ENCODE results near the gene SEPTIN3.

Gene SEPTIN3, protein sequence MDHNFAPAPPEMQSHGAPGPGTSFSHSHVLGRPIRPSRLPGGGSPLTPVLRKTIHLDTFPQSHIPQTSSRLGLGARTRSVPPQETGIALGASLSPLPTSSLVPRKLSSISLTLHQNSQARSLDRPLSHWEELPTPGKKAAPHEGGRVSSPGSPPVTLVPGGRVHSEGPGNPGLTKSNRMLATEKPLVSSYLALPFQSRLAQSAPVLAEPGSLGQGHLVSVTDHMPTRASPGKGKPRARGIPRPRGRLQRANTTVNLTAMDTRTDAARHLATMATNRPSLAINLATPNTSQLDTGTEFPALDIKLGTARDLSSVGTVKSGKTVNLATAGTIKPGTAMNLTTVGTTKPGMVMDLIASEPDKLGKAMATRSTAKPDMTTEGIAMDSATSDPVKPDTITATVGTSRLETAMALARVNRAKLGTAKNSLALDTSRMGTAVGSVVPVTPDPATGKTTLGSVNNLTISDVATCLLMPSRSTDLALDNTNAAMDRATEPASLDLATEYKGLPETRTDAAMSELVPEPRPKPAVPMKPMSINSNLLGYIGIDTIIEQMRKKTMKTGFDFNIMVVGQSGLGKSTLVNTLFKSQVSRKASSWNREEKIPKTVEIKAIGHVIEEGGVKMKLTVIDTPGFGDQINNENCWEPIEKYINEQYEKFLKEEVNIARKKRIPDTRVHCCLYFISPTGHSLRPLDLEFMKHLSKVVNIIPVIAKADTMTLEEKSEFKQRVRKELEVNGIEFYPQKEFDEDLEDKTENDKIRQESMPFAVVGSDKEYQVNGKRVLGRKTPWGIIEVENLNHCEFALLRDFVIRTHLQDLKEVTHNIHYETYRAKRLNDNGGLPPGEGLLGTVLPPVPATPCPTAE

DNA sequence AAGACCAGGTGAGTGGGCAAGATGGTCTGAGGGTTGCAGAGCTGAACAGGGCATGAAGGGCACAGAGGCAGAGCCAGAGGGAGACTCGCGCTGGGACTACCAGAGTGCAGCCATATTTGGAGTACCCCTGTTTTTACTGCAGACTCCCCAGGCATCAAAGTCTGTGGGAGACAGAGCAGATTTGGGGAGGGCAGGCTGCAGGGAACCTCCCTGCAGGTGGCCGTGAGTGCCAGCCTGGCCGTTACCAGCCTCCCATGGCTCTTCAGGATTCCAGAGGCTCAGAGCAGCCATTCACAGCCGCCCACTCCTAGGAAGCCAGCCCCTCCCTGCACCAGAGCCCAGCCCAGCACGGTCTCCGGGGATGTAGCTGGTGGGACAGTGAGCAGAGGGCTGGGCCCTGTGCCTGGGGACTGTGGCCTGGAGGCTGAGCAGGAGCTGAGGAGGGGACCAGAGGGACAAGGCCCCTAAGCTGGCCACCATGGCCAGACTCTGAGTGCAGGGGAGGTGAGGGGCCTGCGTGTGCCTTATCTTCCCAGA is at the start of gene SEPTIN3:
Gene SEPTIN3 (plus strand): TSS at position 334 of the 537 bp plus-strand sequence. CDS start 2,050 bp downstream, outside the sequence.
- Mint-ChIP-seq H3K4me3 (no peak within 1 kb of the TSS), H3K9me3 (no peaks in the 10 kb centered on the region), H3K27ac (peak within 1 kb of the TSS; percentile 66), H3K36me3 (no peaks in the 10 kb centered on the region), H3K4me1 (peaks cover 7% of the 10 kb centered on the region)
- DNase-seq (ENCODE audit: low spot score in 2 of 2): no peak
- no peak for ATAC-seq

- Mint-ChIP-seq H3K9me3 (no peaks in the 10 kb centered on the region), H3K4me3 (peak overlapping the region; percentile 63), H3K4me1 (peaks cover 21% of the 10 kb centered on the region), H3K36me3 (peaks cover 8% of the 10 kb centered on the region), H3K27ac (peak overlapping the region; percentile 37)
- ATAC-seq (no peak), DNase-seq (ENCODE audit: low spot score in 2 of 2) (no peak)
Observed at GRCh38 chr22:41920271-41920976, 48.8 kb upstream of the SEPTIN3 start.

- Mint-ChIP-seq H3K9me3 (no peaks in the 10 kb centered on the region), H3K36me3 (peaks cover 8% of the 10 kb centered on the region), H3K27ac (no peak overlapping the region), H3K4me1 (peaks cover 23% of the 10 kb centered on the region), H3K4me3 (no peak overlapping the region)
- ATAC-seq (no peak), DNase-seq (ENCODE audit: low spot score in 2 of 2) (no peak)
Observed at GRCh38 chr22:41922328-41922727, 46.9 kb upstream of the SEPTIN3 start.

DNA sequence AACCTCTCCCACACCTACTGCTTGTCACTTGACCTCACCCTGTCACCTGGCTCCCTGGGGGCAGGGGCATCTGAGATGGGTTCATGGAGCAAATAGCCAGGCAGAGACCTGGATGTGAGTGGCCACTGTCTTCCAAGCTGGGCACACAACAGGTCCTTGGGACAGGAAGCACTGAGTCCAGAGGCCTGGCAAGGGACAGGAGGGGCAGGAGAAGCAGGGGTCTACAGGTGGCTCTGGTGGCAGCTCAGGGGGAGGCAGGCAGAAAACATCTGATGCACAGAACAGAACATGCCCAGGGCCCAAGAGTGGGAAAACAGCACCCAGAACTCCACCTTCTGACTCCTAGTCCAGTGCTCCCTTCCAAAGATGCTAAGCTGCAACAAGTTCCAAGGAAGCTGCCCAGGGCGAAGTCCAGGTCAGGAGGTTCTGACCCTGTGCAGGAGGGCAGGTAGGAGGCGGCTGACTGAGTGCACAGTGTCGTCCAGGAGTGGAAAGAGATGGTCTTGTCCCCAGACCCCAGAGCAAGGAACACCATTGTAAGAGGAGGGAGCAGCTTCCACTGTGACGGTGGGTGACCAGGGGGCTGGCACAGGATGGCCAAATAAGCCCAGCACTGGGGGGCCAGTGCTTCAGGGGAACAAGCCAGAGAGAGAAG is 46.2 kb upstream of the SEPTIN3 start:
- ATAC-seq: no peak
- Mint-ChIP-seq H3K27ac (no peak overlapping the region), H3K4me1 (peaks cover 31% of the 10 kb centered on the region), H3K9me3 (no peaks in the 10 kb centered on the region), H3K4me3 (no peak overlapping the region), H3K36me3 (peaks cover 14% of the 10 kb centered on the region)
- DNase-seq (ENCODE audit: low spot score in 2 of 2): no peak

GRCh38 chr22:41923595-41924276 is 45.5 kb upstream of the SEPTIN3 start:
- H3K27ac Mint-ChIP-seq: no peak overlapping the region
- peaks cover 37% of the 10 kb centered on the region for H3K4me1 Mint-ChIP-seq
- no peak overlapping the region for H3K4me3 Mint-ChIP-seq
- no peak for DNase-seq (ENCODE audit: low spot score in 2 of 2)
- no peak for ATAC-seq
- H3K36me3 Mint-ChIP-seq: peaks cover 18% of the 10 kb centered on the region
- no peaks in the 10 kb centered on the region for H3K9me3 Mint-ChIP-seq

DNA sequence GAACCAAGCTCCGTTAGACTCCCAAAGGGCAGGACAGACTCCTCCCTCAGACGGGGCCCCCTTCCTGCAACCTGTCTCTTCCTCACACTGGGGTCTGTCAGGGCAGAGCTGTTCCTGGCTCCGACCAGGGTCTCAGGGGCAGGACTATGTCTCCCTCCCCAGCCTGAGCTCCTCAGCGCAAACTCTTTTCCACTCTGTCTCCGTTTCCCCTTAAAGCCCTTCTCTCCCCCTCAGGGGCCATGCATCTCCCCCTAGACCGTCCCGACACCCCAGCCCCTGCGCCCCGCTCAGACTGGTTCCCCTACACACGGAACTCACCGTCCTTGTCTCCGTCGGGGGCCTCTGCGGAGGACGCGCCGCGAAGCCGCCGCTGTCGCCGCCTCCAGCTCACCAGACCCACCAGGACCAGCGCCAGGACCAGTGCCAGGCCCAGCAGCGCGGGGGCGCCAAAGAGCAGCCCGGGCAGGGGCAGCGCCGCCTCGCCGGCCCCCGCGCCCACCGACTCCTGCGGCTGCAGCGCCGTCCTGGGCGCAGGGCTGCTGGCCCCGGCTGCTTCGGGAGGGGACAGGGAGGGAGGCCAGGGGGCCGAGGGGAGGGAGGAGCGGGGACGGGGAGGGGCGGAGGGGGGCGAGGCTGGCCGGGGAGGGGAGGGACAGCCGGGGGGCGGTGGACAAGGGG is 43.3 kb upstream of the SEPTIN3 start:
- no peaks in the 10 kb centered on the region for H3K9me3 Mint-ChIP-seq
- H3K4me3 Mint-ChIP-seq: peak overlapping the region; percentile 79
- peaks cover 22% of the 10 kb centered on the region for H3K36me3 Mint-ChIP-seq
- H3K27ac Mint-ChIP-seq: peak overlapping the region; percentile 80
- peak; percentile 83 to 87 for DNase-seq (ENCODE audit: low spot score in 2 of 2)
- peak; percentile 87 for ATAC-seq
- H3K4me1 Mint-ChIP-seq: peaks cover 38% of the 10 kb centered on the region

GRCh38 chr22:41927813-41928212 is 41.4 kb upstream of the SEPTIN3 start:
- Mint-ChIP-seq H3K4me1 (peaks cover 38% of the 10 kb centered on the region), H3K36me3 (peaks cover 22% of the 10 kb centered on the region), H3K9me3 (no peaks in the 10 kb centered on the region), H3K4me3 (peak overlapping the region; percentile 67), H3K27ac (peak overlapping the region; percentile 87)
- DNase-seq (ENCODE audit: low spot score in 2 of 2) (no peak), ATAC-seq (no peak)

DNA sequence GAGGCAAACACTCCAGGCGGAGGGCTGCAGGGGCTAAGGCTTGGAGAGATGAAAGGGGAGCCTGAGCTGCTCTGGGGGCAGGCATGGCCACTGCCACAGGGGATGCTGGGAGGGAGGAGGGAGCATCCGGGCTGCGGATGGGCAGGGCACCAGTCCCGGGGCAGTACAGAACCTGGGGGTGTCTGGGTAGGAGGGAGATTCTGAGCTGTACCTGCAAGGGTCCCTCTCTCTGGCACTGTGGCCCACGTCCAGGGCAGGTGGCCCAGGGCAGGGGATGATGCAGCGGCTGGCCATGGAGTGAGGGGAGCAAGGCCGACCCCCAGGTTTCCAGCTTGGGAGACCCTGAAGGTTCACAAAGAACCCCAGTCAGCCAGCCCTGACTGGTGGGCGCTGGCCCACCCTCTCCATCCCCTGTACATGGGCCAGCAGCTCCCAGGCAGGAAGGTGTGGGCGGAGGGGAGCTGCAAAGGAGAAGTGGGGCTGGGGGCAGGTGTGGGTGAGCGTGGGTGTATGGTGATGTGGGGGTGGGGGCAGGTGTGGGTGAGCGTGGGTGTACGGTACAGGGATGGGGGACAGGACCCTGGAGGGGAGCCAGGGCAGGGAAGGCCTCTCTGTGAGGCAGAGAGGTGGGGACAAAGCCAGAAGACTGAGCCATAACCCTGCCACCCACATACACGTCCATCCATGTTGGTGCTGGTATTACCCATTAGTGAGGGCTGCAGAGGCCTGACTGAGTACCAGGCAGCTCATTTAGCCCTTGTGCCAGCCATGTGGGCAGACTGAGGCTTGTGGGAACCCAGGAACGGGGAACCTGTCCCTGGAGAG is 40.4 kb upstream of the SEPTIN3 start:
- H3K9me3 Mint-ChIP-seq: no peaks in the 10 kb centered on the region
- peaks cover 14% of the 10 kb centered on the region for H3K36me3 Mint-ChIP-seq
- H3K27ac Mint-ChIP-seq: peak overlapping the region; percentile 87
- peak overlapping the region; percentile 67 for H3K4me3 Mint-ChIP-seq
- DNase-seq (ENCODE audit: low spot score in 2 of 2) (no peak), ATAC-seq (no peak)
- H3K4me1 Mint-ChIP-seq: peaks cover 38% of the 10 kb centered on the region

GRCh38 chr22:41929418-41929810 is 39.8 kb upstream of the SEPTIN3 start:
- Mint-ChIP-seq H3K27ac (peak overlapping the region; percentile 87), H3K4me1 (peaks cover 38% of the 10 kb centered on the region), H3K36me3 (peaks cover 14% of the 10 kb centered on the region), H3K9me3 (no peaks in the 10 kb centered on the region), H3K4me3 (no peak overlapping the region)
- ATAC-seq (no peak), DNase-seq (ENCODE audit: low spot score in 2 of 2) (no peak)

GRCh38 chr22:41931701-41932269 is 37.5 kb upstream of the SEPTIN3 start:
- Mint-ChIP-seq H3K4me3 (no peak overlapping the region), H3K9me3 (no peaks in the 10 kb centered on the region), H3K4me1 (peaks cover 29% of the 10 kb centered on the region), H3K27ac (peak overlapping the region; percentile 50), H3K36me3 (peaks cover 25% of the 10 kb centered on the region)
- ATAC-seq: no peak
- DNase-seq (ENCODE audit: low spot score in 2 of 2): no peak

- H3K4me1 Mint-ChIP-seq: peaks cover 25% of the 10 kb centered on the region
- DNase-seq (ENCODE audit: low spot score in 2 of 2): no peak
- peak overlapping the region; percentile 70 for H3K27ac Mint-ChIP-seq
- H3K36me3 Mint-ChIP-seq: peaks cover 31% of the 10 kb centered on the region
- no peaks in the 10 kb centered on the region for H3K9me3 Mint-ChIP-seq
- ATAC-seq: no peak
- H3K4me3 Mint-ChIP-seq: no peak overlapping the region
Observed at GRCh38 chr22:41932353-41932752, 36.9 kb upstream of the SEPTIN3 start.

- peak overlapping the region; percentile 70 for H3K27ac Mint-ChIP-seq
- ATAC-seq (no peak), DNase-seq (ENCODE audit: low spot score in 2 of 2) (no peak)
- H3K36me3 Mint-ChIP-seq: peaks cover 34% of the 10 kb centered on the region
- no peaks in the 10 kb centered on the region for H3K9me3 Mint-ChIP-seq
- H3K4me1 Mint-ChIP-seq: peaks cover 14% of the 10 kb centered on the region
- no peak overlapping the region for H3K4me3 Mint-ChIP-seq
Observed at GRCh38 chr22:41933411-41934177, 35.6 kb upstream of the SEPTIN3 start.

Measured in stimulated activated effector memory CD8-positive, alpha-beta T cell treated with anti-CD3 and anti-CD28 coated beads, Interleukin-12 subunit alpha, Interleukin-12 subunit beta, amount 100 ng/mL, for 72 hours (primary cell).